PC-9 (cell line): Measurements from ENCODE around the gene PRDM16. TPM values are rescaled to one million over a fixed set of nuclear protein-coding genes. Genes with fewer than 3 reads are reported as not detected.

Source experiments
- BruUV-seq: library from RNA; stranded (reverse); fragments of 400-500 nt; replicated peaks from 2 replicates; lab custom pipeline; 2021; lab: Mats Ljungman, UMichigan
- CTCF ChIA-PET: fragments of 300-600 bp; sonication (Branson Sonifier 250); formaldehyde crosslinking; loops from one replicate; lab custom pipeline; 2022; ENCODE audit warnings: antibody characterized with exemption; lab: Charles Lee
- POLR2A ChIA-PET: fragments of 300-600 bp; sonication (Branson Sonifier 250); formaldehyde crosslinking; loops from one replicate; lab custom pipeline; 2022; ENCODE audit warnings: antibody characterized with exemption; ENCODE audit not compliant: unreplicated experiment; lab: Charles Lee
- DNase-seq, 2 experiments: peaks; one replicate each; pipeline versions ENCODE4 v3.0.0 to v3.0.0-alpha.2; 2015 to 2022; ENCODE audit warnings: mixed read lengths in 1 of 2
- H2AFZ ChIP-seq: fragments of 200-600 bp; sonication (generic); 2 replicates; pipeline ENCODE4 v1.8.1; 2017; ENCODE audit warnings: antibody characterized with exemption
- H3F3A ChIP-seq: fragments of 200-600 bp; sonication (generic); 2 replicates; pipeline ENCODE4 v1.8.1; 2017; ENCODE audit warnings: antibody characterized with exemption, mild to moderate bottlenecking, low read depth; ENCODE audit not compliant: insufficient read depth
- H3K27ac ChIP-seq: fragments of 200-600 bp; sonication (generic); 2 replicates; pipeline ENCODE4 v1.6.1; 2016; ENCODE audit warnings: mixed run types
- H3K27me3 ChIP-seq: fragments of 200-600 bp; sonication (generic); 2 replicates; pipeline ENCODE4 v1.6.1; 2016; ENCODE audit warnings: low read depth, mixed run types; ENCODE audit not compliant: insufficient read depth
- H3K36me3 ChIP-seq: fragments of 200-600 bp; sonication (generic); 2 replicates; pipeline ENCODE4 v1.6.1; 2016; ENCODE audit warnings: low read depth, mixed run types
- H3K4me1 ChIP-seq: fragments of 200-600 bp; sonication (generic); replicated peaks from 2 replicates; pipeline ENCODE4 v1.6.1; 2016; ENCODE audit warnings: mixed run types; ENCODE audit not compliant: insufficient read depth
- H3K4me2 ChIP-seq: fragments of 200-600 bp; sonication (generic); 2 replicates; pipeline ENCODE4 v1.6.1; 2017; ENCODE audit warnings: mixed run types
- H3K4me3 ChIP-seq: fragments of 200-600 bp; sonication (generic); 2 replicates; pipeline ENCODE4 v1.6.1; 2016; ENCODE audit warnings: mixed run types
- H3K79me2 ChIP-seq: fragments of 200-600 bp; sonication (generic); 2 replicates; pipeline ENCODE4 v1.6.1; 2017; ENCODE audit warnings: low read depth, mixed run types
- H3K9me2 ChIP-seq: fragments of 200-600 bp; sonication (generic); 2 replicates; pipeline ENCODE4 v1.8.1; 2017; ENCODE audit warnings: mild to moderate bottlenecking; ENCODE audit not compliant: insufficient read depth
- H3K9me3 ChIP-seq: fragments of 200-600 bp; sonication (generic); 2 replicates; pipeline ENCODE4 v1.8.1; 2016; ENCODE audit warnings: low read depth; ENCODE audit not compliant: insufficient read depth
- H4K20me1 ChIP-seq: fragments of 200-600 bp; sonication (generic); 2 replicates; pipeline ENCODE4 v1.8.1; 2017; ENCODE audit not compliant: insufficient read depth
- EZH2 ChIP-seq: fragments of 200-600 bp; sonication (generic); IDR thresholded peaks from 2 replicates; pipeline ENCODE4 v1.8.0; 2017; ENCODE audit warnings: antibody characterized with exemption, low read depth
- intact Hi-C: fragments of 100-400 bp; cut with micrococcal nuclease; formaldehyde crosslinking; loops from one replicate; pipeline ENCODE4 v1.10.0; 2022; ENCODE audit not compliant: unreplicated experiment
- total RNA-seq: library from RNA; stranded (reverse); gene quantifications from 2 replicates; pipeline ENCODE4 v1.2.3, GENCODE V29; 2021
- TF ChIP-seq, protein P1 (sequence below): fragments of 200-600 bp; sonication (generic); conservative IDR thresholded peaks from 2 replicates; pipeline ENCODE4 v1.6.1; 2017; ENCODE audit warnings: mixed run types, antibody characterized with exemption, mild to moderate bottlenecking, moderate library complexity

Gene PRDM16
- total RNA-seq, 1 experiment from 2014 or later: not detected

DNA sequence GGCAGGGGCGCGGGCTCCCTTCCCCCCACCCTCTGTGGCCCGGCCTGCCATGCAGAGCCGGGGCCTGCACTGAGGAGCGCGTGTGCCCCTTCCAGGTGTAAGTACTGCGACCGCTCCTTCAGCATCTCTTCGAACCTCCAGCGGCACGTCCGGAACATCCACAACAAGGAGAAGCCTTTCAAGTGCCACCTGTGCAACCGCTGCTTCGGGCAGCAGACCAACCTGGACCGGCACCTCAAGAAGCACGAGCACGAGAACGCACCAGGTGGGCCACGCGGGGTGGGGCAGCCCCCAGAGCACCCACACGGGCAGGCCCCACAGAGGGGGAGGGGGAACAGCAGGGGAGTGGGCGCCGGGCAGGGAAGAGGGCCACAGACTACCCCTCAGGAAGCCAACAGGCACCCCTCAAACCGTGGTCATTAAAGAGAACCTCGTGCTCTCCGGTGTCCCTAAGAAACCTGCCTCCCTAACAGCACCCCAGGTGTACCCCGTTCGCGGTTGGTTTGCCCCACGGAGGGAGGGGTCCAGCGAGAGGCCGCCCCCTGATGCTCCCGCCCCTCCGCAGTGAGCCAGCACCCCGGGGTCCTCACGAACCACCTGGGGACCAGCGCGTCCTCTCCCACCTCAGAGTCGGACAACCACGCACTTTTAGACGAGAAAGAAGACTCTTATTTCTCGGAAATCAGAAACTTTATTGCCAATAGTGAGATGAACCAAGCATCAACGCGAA is 356.6 kb downstream of the PRDM16 start:
- TF ChIP-seq, protein P1, sequence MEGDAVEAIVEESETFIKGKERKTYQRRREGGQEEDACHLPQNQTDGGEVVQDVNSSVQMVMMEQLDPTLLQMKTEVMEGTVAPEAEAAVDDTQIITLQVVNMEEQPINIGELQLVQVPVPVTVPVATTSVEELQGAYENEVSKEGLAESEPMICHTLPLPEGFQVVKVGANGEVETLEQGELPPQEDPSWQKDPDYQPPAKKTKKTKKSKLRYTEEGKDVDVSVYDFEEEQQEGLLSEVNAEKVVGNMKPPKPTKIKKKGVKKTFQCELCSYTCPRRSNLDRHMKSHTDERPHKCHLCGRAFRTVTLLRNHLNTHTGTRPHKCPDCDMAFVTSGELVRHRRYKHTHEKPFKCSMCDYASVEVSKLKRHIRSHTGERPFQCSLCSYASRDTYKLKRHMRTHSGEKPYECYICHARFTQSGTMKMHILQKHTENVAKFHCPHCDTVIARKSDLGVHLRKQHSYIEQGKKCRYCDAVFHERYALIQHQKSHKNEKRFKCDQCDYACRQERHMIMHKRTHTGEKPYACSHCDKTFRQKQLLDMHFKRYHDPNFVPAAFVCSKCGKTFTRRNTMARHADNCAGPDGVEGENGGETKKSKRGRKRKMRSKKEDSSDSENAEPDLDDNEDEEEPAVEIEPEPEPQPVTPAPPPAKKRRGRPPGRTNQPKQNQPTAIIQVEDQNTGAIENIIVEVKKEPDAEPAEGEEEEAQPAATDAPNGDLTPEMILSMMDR: no peak
- no peaks in the 10 kb centered on the region for H3K9me3 ChIP-seq
- no peaks in the 10 kb centered on the region for H3K36me3 ChIP-seq
- no peak overlapping the region for H2AFZ ChIP-seq
- H3F3A ChIP-seq: no peaks in the 10 kb centered on the region
- no peak overlapping the region for H3K27ac ChIP-seq
- ChIA-PET POLR2A (no interaction called here), CTCF (no interaction called here)
- BruUV-seq: no TSS peak
- H3K79me2 ChIP-seq: no peaks in the 10 kb centered on the region
- DNase-seq: no peak
- H4K20me1 ChIP-seq: no peaks in the 10 kb centered on the region; the same call in 1 of the 2 replicates
- no peaks in the 10 kb centered on the region for H3K4me1 ChIP-seq
- H3K4me2 ChIP-seq: no peak overlapping the region
- H3K9me2 ChIP-seq: no peaks in the 10 kb centered on the region
- no peak overlapping the region for H3K4me3 ChIP-seq
- H3K27me3 ChIP-seq: peaks cover 93% of the 10 kb centered on the region
- intact Hi-C loops: loop anchor here (10.0 kb wide), 1 partner anchor 1231 kb away; the partner anchor contains the start of gene FAAP20

GRCh38 chr1:3426956-3427535 is 358.0 kb downstream of the PRDM16 start:
- Histone ChIP-seq H3K9me2 (no peaks in the 10 kb centered on the region), H4K20me1 (no peaks in the 10 kb centered on the region; the same call in 1 of the 2 replicates), H3K9me3 (no peaks in the 10 kb centered on the region), H3K4me3 (no peak overlapping the region), H3K27ac (no peak overlapping the region), H3K79me2 (no peaks in the 10 kb centered on the region), H3F3A (no peaks in the 10 kb centered on the region), H3K4me2 (no peak overlapping the region), H2AFZ (no peak overlapping the region), H3K27me3 (peaks cover 92% of the 10 kb centered on the region), H3K36me3 (no peaks in the 10 kb centered on the region), H3K4me1 (no peaks in the 10 kb centered on the region)
- no peak for TF ChIP-seq EZH2
- TF ChIP-seq, protein P1: no peak
- BruUV-seq: no TSS peak
- DNase-seq: no peak
- POLR2A ChIA-PET: no interaction called here
- intact Hi-C loops: loop anchor here (10.0 kb wide), 1 partner anchor 1232 kb away; the partner anchor contains the start of gene FAAP20
- CTCF ChIA-PET: no interaction called here

- Histone ChIP-seq H3K36me3 (no peaks in the 10 kb centered on the region), H3K4me1 (no peaks in the 10 kb centered on the region), H4K20me1 (peaks cover 3% of the 10 kb centered on the region; the same call in 1 of the 2 replicates), H3K79me2 (no peaks in the 10 kb centered on the region), H3K9me3 (no peaks in the 10 kb centered on the region), H2AFZ (no peak overlapping the region), H3K4me3 (no peak overlapping the region), H3K9me2 (no peaks in the 10 kb centered on the region), H3F3A (no peaks in the 10 kb centered on the region), H3K27ac (no peak overlapping the region), H3K27me3 (peaks cover 92% of the 10 kb centered on the region), H3K4me2 (no peak overlapping the region)
- ChIA-PET CTCF (no interaction called here), POLR2A (no interaction called here)
- intact Hi-C loops: loop anchor here (10.0 kb wide), 1 partner anchor 1233 kb away; the partner anchor contains the start of gene FAAP20
- BruUV-seq: no TSS peak
- no peak for TF ChIP-seq EZH2
- TF ChIP-seq, protein P1: no peak
- no peak for DNase-seq
Measured at GRCh38 chr1:3427711-3428704, 359.0 kb downstream of the PRDM16 start.
